ENCODE results near the gene RBSN. TPM values are rescaled to one million over a fixed set of nuclear protein-coding genes. Genes with fewer than 3 reads are reported as not detected.
"Not testable (repeated sequence)": the region's sequence is repeated elsewhere in the genome, so short reads cannot be mapped to it uniquely, and the experiment has no call there.

Gene RBSN
- 10 to 100 TPM; 15.7 to 21.8 TPM for total RNA-seq

DNA sequence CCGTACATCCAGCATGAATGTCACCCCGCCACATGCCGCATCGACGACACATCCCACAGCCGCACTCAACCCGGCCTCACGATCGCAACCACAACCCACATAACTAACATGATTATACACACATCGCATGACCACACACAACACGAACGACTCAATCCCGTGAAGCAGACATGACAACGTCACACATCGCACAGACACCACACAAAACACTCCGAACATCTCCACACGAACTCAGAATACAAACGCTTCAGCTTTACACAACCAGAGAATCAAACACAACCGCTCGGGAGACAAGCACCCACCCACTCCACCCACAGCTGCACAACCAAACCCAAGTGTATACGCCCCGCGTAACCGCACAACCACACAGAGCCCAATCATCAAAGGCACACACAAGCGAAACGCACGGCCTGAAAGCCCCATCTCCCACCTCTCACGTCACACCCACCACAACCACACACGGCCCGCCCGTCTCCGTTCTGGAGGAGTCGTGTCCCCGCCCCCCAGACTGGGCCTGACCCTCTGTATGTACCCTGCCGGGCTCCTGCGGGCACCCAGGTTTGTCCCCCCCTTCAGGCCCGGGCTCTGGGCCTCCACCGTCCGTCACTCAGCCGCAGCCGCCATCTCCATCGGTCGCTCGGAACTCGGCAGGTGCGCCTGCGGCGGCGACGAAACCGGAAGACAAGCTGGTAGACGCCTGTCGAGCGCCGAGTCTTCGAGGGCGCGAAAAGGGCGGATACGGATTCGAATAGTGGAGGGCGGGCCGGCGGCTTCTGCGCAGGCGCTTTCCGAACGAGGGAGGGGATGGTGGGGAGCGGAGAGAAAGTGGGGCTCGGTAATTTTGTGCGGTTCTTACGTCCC lies at the start of gene RBSN:
Gene RBSN, minus strand, starts transcription at position 646 of the 861 bp plus-strand sequence. CDS start 3,028 bp downstream, outside the sequence.
- Mint-ChIP-seq H3K27me3 (peaks cover 3% of the 10 kb centered on the region), H3K36me3 (peaks cover 26% of the 10 kb centered on the region), H3K9me3 (ENCODE audit: low read depth) (no peaks in the 10 kb centered on the region), H3K27ac (peak within 1 kb of the TSS; percentile 92), H3K4me3 (peak within 1 kb of the TSS; percentile 94), H3K4me1 (peaks cover 36% of the 10 kb centered on the region)
- peak; percentile 87 for ATAC-seq
- DNase-seq = peak; percentile 98
- CTCF ChIA-PET = interaction anchor here (0.6 to 4.0 kb wide), 8 partner anchors 10 to 458 kb away, joined by 3 to 28 read pairs (median 8); partner anchors contain the start of genes CAPN7 and MRPS25

DNA sequence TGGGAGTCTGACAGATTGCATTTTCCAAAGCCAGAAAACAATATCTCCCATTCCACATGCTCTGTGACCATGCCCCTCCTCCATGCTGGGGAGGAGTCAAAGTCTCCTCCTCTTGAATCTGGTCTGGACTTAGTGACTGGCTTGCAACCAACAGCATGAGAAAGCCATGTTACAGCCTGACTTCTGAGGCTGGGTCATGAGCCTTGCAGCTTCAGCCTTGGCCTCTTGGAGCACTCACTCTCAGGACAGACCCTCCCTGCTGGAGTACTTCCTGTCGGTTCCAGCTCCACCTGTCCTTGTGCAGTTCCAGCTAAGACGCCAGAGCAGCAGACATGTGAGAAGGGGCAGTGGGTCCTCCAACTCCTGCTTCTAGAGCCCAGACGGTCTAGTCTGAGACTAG lies 49.7 kb upstream of the RBSN start:
- CTCF ChIA-PET = interaction anchor here (0.9 kb wide), 1 partner anchor 33 kb away, joined by 3 read pairs; no protein-coding TSS in a partner anchor
- Mint-ChIP-seq H3K9me3 (ENCODE audit: low read depth) (no peaks in the 10 kb centered on the region), H3K27ac (no peak overlapping the region), H3K4me1 (peaks cover 8% of the 10 kb centered on the region), H3K36me3 (no peaks in the 10 kb centered on the region), H3K4me3 (no peak overlapping the region), H3K27me3 (peaks cover 59% of the 10 kb centered on the region)
- DNase-seq (no peak), ATAC-seq (no peak)

DNA sequence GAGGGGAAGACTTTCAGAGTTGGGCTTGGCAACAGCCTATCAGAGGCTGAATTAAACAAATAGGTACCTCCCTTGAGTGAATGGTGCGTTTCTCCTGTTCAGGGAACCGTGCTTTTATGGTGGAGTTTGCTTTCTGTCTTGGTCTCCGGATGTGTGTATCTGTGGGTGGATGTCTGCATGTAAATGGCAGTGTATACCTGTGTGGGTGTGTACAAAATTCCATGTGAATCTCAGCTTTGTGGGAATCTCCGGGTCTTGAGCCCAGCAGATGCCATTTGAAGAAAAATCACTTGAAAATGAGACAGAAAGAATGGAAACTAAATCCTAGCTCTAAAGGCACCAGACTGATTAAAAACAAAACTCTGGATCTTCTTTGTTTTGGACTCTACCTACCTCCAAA lies 37.9 kb upstream of the RBSN start:
- H3K4me3 Mint-ChIP-seq; ATAC-seq; H3K9me3 Mint-ChIP-seq (ENCODE audit: low read depth); H3K36me3 Mint-ChIP-seq; H3K27ac Mint-ChIP-seq; H3K4me1 Mint-ChIP-seq; DNase-seq; CTCF ChIA-PET: not testable (repeated sequence)
- H3K27me3 Mint-ChIP-seq = peaks cover 44% of the 10 kb centered on the region

DNA sequence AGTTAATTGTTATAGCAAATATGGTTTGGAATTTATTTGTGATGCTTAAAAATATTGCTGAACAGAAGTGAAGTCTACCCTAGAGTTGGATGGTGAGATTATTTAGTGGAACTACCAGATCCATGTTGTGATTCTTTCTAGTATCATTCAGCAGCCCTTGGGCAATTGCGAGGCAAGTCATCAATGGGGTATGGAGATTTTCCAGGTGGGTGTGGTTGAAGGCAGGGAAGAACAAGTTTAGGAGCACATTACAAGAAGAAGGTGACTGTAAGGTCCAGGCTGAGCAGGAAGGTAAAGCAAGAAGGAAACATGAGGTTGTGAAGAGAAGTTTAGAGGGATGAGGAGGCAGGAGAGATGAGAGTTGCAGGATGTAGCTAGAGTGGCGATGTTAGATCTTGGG lies 36.0 kb upstream of the RBSN start:
- H3K36me3 Mint-ChIP-seq; DNase-seq; H3K27ac Mint-ChIP-seq; H3K9me3 Mint-ChIP-seq (ENCODE audit: low read depth); CTCF ChIA-PET; H3K4me3 Mint-ChIP-seq; ATAC-seq; H3K4me1 Mint-ChIP-seq: not testable (repeated sequence)
- peaks cover 39% of the 10 kb centered on the region for H3K27me3 Mint-ChIP-seq

DNA sequence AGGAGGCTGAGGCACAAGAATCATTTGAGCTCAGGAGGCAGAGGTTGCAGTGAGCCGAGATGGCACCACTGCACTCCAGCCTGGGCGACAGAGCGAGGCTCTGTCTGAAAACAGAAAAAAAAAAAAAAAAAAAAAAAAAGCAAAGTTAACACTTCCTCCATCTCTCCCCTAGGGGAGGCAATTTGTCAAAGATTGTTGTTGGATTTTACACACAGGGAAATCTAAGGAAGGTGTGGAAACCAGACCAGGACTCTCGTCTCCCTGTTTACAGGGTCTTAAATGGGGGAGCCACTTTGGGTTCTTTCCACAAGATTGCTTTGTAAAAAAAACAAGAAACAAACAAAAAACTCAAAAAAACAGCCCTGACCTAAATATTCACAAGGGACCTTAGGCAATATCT lies 29.5 kb upstream of the RBSN start:
- not testable (repeated sequence) for H3K9me3 Mint-ChIP-seq (ENCODE audit: low read depth); H3K36me3 Mint-ChIP-seq; H3K4me3 Mint-ChIP-seq; DNase-seq; ATAC-seq; H3K27ac Mint-ChIP-seq
- CTCF ChIA-PET = interaction anchor here (1.2 kb wide), 1 partner anchor 20 kb away, joined by 3 read pairs; no protein-coding TSS in a partner anchor
- H3K27me3 Mint-ChIP-seq = peaks cover 19% of the 10 kb centered on the region
- peaks cover 14% of the 10 kb centered on the region for H3K4me1 Mint-ChIP-seq

DNA sequence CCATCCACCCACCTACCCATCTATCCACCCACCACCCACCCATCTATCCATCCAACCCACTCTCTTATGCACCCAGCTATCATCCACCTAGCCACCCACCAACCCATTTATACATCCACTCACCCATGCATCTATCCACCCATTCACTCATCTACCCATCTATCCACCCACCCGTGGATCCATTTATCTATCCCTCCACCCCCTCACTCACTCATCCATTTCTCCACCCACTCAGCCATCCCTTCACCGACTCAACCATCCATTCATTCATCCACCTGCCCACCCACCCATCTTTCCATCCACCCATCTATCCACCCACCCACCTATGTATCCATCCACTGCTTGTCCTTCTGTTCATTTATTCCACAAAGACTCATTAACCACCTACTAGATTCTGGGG lies 28.0 kb upstream of the RBSN start:
- Mint-ChIP-seq H3K4me1 (peaks cover 14% of the 10 kb centered on the region), H3K27me3 (peaks cover 13% of the 10 kb centered on the region)
- DNase-seq; H3K9me3 Mint-ChIP-seq (ENCODE audit: low read depth); H3K27ac Mint-ChIP-seq; ATAC-seq; CTCF ChIA-PET; H3K36me3 Mint-ChIP-seq; H3K4me3 Mint-ChIP-seq: not testable (repeated sequence)

DNA sequence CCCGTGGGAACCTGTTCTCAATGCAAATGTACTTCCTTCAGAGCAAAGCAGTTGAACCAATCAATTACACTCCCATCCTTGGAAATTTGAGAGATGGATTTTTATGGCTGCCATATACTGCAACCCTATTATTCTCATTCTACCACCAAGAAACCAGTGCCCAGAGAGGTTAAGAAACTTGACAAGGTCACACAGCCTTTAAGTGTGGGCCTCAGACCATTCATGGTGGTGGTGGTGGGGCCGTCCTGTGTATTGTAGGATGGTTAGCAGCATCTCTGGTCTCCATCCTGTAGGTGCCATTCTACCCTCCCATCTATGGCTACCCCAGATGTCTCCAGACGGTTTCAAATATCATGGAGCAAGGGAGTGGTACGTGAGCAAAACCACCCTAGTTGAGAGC lies 23.4 kb upstream of the RBSN start:
- CTCF ChIA-PET = no interaction called here
- H3K4me3 Mint-ChIP-seq = no peak overlapping the region
- peaks cover 1% of the 10 kb centered on the region for H3K36me3 Mint-ChIP-seq
- peaks cover 17% of the 10 kb centered on the region for H3K4me1 Mint-ChIP-seq
- peaks cover under 1% of the 10 kb centered on the region for H3K27me3 Mint-ChIP-seq
- ATAC-seq (no peak), DNase-seq (no peak)
- H3K27ac Mint-ChIP-seq = no peak overlapping the region
- H3K9me3 Mint-ChIP-seq (ENCODE audit: low read depth) = no peaks in the 10 kb centered on the region

DNA sequence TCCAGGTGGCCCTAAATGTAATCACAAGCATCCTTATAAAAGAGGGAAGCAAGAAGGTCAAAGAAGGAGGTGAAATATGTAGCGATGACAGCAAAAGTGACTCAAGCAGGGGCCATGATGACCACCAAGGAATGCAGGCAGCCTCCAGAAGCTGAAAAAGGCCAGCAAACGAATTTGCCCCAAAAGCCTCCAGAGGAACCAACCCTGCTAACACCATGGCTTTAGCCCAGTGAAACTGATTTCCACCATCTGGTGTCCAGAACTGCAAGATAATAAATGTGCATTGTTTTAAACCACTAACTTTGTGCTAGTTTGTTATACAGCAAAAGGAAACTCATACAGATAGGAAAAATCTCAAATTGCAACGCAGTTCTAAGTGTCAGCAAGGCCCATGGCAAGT lies 23.0 kb upstream of the RBSN start:
- peaks cover 1% of the 10 kb centered on the region for H3K36me3 Mint-ChIP-seq
- no peak for DNase-seq
- no peaks in the 10 kb centered on the region for H3K9me3 Mint-ChIP-seq (ENCODE audit: low read depth)
- H3K4me1 Mint-ChIP-seq = peaks cover 17% of the 10 kb centered on the region
- H3K27me3 Mint-ChIP-seq = no peaks in the 10 kb centered on the region
- no peak overlapping the region for H3K27ac Mint-ChIP-seq
- H3K4me3 Mint-ChIP-seq = no peak overlapping the region
- ATAC-seq = no peak
- CTCF ChIA-PET = no interaction called here

DNA sequence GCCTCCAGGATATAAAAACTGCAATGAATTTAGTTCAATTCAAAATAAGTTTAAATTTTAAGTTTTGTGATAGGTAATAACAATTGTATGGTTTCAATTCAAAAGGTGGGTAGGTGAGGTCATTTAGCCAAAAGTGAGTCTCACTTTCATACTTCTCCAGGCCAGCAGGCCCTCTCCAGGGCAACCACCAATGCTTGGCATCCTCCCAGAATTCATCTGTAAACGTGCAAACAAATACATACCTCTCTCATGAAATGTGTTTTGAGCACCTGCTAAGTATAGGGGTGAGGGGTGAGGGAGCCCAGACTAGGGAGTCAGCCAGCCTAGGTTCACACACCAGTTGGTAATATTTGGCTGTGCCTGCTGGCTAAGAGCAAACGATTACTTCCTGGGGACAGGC lies 22.0 kb upstream of the RBSN start:
- DNase-seq = no peak
- CTCF ChIA-PET = interaction anchor here (0.9 to 4.7 kb wide), 2 partner anchors 13 to 81 kb away, joined by 3 to 49 read pairs; no protein-coding TSS in a partner anchor
- Mint-ChIP-seq H3K4me1 (peaks cover 14% of the 10 kb centered on the region), H3K9me3 (ENCODE audit: low read depth) (no peaks in the 10 kb centered on the region), H3K4me3 (no peak overlapping the region), H3K27ac (no peak overlapping the region), H3K36me3 (peaks cover 1% of the 10 kb centered on the region), H3K27me3 (no peaks in the 10 kb centered on the region)
- ATAC-seq = no peak

DNA sequence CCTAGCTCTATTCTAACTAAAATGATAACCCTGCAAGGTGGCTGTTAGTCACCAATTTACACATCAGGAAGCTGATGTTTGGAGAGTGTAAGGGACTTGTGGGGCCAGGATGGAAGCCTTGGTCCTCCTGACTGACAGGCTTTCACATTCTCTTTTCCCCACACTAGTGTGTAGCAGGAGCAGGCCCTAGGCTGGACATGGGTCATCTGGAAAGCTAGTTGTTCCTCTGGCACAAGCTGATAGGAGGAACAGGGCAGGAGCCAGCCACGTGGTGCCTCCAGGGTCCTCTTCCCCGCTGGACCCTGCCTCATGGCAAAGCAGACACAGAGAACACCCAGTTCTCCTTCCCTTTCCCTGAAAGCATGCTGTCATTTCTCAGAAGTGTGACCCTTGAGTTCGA lies 18.1 kb upstream of the RBSN start:
- ATAC-seq = no peak
- CTCF ChIA-PET = interaction anchor here (1.1 to 4.7 kb wide), 3 partner anchors 9 to 89 kb away, joined by 3 to 49 read pairs (median 5); partner anchors contain the start of gene CAPN7
- H3K4me3 Mint-ChIP-seq = no peak overlapping the region
- H3K27me3 Mint-ChIP-seq = peaks cover 4% of the 10 kb centered on the region
- DNase-seq = no peak
- H3K36me3 Mint-ChIP-seq = no peaks in the 10 kb centered on the region
- no peak overlapping the region for H3K27ac Mint-ChIP-seq
- H3K4me1 Mint-ChIP-seq = peaks cover 2% of the 10 kb centered on the region
- no peaks in the 10 kb centered on the region for H3K9me3 Mint-ChIP-seq (ENCODE audit: low read depth)

DNA sequence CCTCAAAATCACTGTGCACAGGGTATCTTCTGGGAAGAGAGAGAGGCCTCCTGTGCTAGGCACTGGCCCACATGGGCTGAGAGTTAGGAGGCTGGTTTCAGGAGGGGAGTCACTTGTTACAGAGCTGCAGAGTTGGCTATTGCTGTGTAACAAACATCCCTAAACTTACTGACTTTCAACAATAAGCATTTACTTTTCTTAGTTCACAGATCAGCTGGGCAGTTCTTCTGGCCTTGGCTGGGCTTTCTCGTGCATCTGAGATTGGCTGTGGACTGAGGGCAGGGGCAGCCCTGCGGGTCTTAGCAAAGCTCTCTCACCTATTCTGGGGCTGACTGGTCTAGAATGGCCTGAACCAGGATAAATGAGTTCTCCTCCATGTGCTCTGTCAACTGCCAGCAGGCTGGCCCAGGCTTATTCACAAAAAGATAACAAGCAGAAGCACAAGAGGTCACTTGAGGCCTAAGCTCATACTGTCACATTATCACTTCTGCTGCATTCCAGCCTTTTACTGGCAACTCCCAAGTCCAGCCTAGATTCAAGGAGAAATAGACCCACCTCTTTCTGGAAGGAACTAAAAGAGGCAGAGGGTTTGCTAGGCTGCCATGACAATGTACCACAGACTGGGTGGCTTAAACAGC lies 17.2 kb upstream of the RBSN start:
- H3K27me3 Mint-ChIP-seq = peaks cover 4% of the 10 kb centered on the region
- DNase-seq (no peak), ATAC-seq (no peak)
- CTCF ChIA-PET = interaction anchor here (0.7 to 4.7 kb wide), 5 partner anchors 8 to 289 kb away, joined by 3 to 49 read pairs (median 6); no protein-coding TSS in a partner anchor
- H3K36me3 Mint-ChIP-seq = no peaks in the 10 kb centered on the region
- no peaks in the 10 kb centered on the region for H3K9me3 Mint-ChIP-seq (ENCODE audit: low read depth)
- H3K27ac Mint-ChIP-seq = no peak overlapping the region
- no peak overlapping the region for H3K4me3 Mint-ChIP-seq
- peaks cover 2% of the 10 kb centered on the region for H3K4me1 Mint-ChIP-seq

DNA sequence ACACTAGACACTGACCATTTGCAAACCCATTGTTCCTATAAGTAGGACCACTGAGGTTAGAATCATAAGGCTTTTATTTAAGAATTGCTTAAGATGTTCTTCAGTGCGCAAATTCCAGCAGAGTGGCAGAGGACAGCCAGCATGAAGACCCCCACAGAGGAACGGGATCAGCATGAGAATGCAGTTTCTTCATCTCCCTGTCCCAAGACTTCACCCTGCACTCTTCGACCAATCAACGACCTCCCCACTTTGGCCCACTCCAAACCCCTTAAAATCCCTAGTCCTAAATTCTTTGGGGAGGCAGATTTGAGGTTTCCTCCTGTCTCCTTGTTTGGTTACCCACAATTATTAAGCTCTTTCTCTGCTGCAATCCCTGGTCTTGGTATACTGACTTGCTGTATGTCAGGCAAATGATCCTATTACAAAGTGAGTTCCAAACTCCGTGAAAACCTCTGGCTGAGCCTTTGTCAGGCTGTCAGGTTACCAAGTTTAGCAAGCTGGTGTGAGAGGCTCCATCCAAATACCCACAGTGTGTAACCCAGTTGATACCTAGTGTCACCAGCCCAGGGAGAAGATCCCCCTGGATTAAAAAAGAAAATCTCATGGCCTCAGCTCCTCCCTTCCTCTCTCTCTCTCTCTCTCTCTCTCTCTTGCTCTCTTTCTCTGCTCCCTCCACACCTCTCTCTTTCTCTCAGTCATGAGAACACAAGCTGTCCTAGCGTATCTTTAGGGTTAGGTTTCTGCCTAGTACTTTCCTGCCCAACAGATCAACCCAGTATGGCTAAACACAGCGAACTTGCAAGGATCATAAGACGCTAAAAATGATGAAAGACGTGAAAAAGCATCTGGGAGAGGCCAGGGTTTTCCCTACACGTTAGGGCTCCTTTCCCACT lies 15.8 kb upstream of the RBSN start:
- ATAC-seq = no peak
- Mint-ChIP-seq H3K27ac (no peak overlapping the region), H3K27me3 (peaks cover 9% of the 10 kb centered on the region)

DNA sequence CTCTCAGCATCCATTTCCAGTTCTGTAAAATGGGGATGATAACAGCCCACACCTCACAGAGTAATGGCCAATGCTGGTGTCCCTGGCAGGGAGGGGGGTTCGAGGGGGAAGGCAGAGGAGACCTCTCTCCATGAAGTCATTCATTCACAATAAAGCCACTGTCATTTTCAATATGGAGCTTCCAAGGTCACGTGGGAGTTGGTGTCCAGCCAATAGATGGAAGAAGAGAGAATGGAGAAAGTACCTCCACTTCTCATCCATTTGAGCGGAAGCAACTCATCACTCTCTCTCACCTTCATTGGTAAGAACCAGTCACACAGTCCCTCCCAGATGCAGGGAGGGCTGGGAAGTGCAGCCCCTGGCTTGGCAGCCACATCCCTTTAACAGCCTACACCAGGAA lies 14.9 kb upstream of the RBSN start:
- CTCF ChIA-PET = no interaction called here
- peaks cover 2% of the 10 kb centered on the region for H3K4me1 Mint-ChIP-seq
- H3K4me3 Mint-ChIP-seq = no peak overlapping the region
- ATAC-seq (no peak), DNase-seq (no peak)
- H3K36me3 Mint-ChIP-seq = no peaks in the 10 kb centered on the region
- H3K9me3 Mint-ChIP-seq (ENCODE audit: low read depth) = no peaks in the 10 kb centered on the region
- peaks cover 15% of the 10 kb centered on the region for H3K27me3 Mint-ChIP-seq
- no peak overlapping the region for H3K27ac Mint-ChIP-seq

More for the DNA sequence above, 15.8 kb upstream of the RBSN start:
- CTCF ChIA-PET = interaction anchor here (0.9 to 2.4 kb wide), 5 partner anchors 34 to 184 kb away, joined by 3 to 7 read pairs (median 4); no protein-coding TSS in a partner anchor
- no peaks in the 10 kb centered on the region for H3K36me3 Mint-ChIP-seq
- DNase-seq = no peak
- no peak overlapping the region for H3K4me3 Mint-ChIP-seq
- H3K4me1 Mint-ChIP-seq = peaks cover 2% of the 10 kb centered on the region
- no peaks in the 10 kb centered on the region for H3K9me3 Mint-ChIP-seq (ENCODE audit: low read depth)
